HUDEP-2 (cell line): ENCODE data around the gene DENND1C.
"Not testable (repeated sequence)": the region's sequence is repeated elsewhere in the genome, so short reads cannot be mapped to it uniquely, and the experiment has no call there.

ENCODE experiments used
- DNase-seq, 76 experiments: peaks; one replicate each; lab custom pipeline; 2025; ENCODE audit not compliant: unreplicated experiment in 76 of 76; lab: John Stamatoyannopoulos, UW

The DENND1C gene

GRCh38 chr19:6509118-6509971 is 27.8 kb upstream of the DENND1C start:
- DNase-seq, result no peak

- DNase-seq, result not testable (repeated sequence)
Measured at GRCh38 chr19:6508028-6508771, 26.6 kb upstream of the DENND1C start.

GRCh38 chr19:6503407-6504201 is 22.0 kb upstream of the DENND1C start:
- DNase-seq, result no peak

GRCh38 chr19:6501740-6502648 is 20.4 kb upstream of the DENND1C start, which contains the start of gene TUBB4A:
TUBB4A (minus strand) TSS chr19:6502309; CDS start chr19:6502212, 97 bp downstream.
- no peak for DNase-seq

- DNase-seq, result no peak
Measured at GRCh38 chr19:6500837-6501739, 19.5 kb upstream of the DENND1C start.

- DNase-seq, result no peak
Measured at GRCh38 chr19:6499052-6499790, 17.6 kb upstream of the DENND1C start.

GRCh38 chr19:6498294-6499036 is 16.9 kb upstream of the DENND1C start:
- DNase-seq, result peak in 1 of 76 experiments; percentile 28

GRCh38 chr19:6495947-6496346 is 14.4 kb upstream of the DENND1C start:
- DNase-seq, result no peak

GRCh38 chr19:6494438-6495036 is 12.9 kb upstream of the DENND1C start:
- DNase-seq, result no peak

- DNase-seq, result no peak
Measured at GRCh38 chr19:6491802-6492592, 10.4 kb upstream of the DENND1C start.

- no peak for DNase-seq
Measured at GRCh38 chr19:6490134-6490533, 8.5 kb upstream of the DENND1C start.

GRCh38 chr19:6489278-6490061 is 7.9 kb upstream of the DENND1C start:
- DNase-seq, result no peak

GRCh38 chr19:6484831-6485230 is 3.2 kb upstream of the DENND1C start:
- no peak for DNase-seq

GRCh38 chr19:6484230-6484629 is 2.6 kb upstream of the DENND1C start:
- DNase-seq, result no peak

GRCh38 chr19:6483235-6483634 is 1.6 kb upstream of the DENND1C start:
- DNase-seq, result no peak

GRCh38 chr19:6482343-6482686 is 728 bp upstream of the DENND1C start:
- DNase-seq, result no peak
